PC-3 (cell line): Measurements from ENCODE around the gene NPSR1.

Source experiments
- EZH2 ChIP-seq: fragments of 300-600 bp; sonication (generic); IDR thresholded peaks from one replicate; pipeline ENCODE4 v1.6.1; 2017; ENCODE audit warnings: antibody characterized with exemption, mild to moderate bottlenecking, low read length; ENCODE audit not compliant: unreplicated experiment
- EZH2phosphoT487 ChIP-seq: fragments of 300-600 bp; sonication (generic); IDR thresholded peaks from 2 replicates; pipeline ENCODE4 v1.6.1; 2018; ENCODE audit warnings: mild to moderate bottlenecking, antibody characterized with exemption, low read length, borderline replicate concordance
- TF ChIP-seq, protein P1 (sequence below): fragments of 300-600 bp; sonication (generic); conservative IDR thresholded peaks from 2 replicates; pipeline ENCODE4 v1.5.1; 2017; ENCODE audit warnings: antibody characterized with exemption, low read depth, mild to moderate bottlenecking, low read length

DNA sequence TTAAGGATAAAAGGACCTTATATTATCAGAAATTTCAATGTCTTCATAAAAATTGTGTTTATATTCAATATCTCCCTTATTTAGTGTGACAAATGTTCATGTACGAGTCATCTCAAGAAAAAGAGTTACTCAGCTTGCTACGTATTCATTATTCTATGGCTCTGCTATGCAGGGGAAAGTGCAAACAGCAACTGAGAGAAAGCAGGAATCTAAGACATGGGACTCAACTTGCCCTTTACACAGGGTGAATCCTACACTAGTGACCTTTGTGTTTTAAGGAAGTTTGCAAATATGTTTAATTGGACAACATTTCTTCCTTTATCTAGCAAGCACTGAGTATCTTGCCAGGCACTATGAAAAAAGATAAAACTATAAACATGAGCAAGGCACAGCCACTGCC is 104.7 kb downstream of the NPSR1 start:
- TF ChIP-seq, protein P1, sequence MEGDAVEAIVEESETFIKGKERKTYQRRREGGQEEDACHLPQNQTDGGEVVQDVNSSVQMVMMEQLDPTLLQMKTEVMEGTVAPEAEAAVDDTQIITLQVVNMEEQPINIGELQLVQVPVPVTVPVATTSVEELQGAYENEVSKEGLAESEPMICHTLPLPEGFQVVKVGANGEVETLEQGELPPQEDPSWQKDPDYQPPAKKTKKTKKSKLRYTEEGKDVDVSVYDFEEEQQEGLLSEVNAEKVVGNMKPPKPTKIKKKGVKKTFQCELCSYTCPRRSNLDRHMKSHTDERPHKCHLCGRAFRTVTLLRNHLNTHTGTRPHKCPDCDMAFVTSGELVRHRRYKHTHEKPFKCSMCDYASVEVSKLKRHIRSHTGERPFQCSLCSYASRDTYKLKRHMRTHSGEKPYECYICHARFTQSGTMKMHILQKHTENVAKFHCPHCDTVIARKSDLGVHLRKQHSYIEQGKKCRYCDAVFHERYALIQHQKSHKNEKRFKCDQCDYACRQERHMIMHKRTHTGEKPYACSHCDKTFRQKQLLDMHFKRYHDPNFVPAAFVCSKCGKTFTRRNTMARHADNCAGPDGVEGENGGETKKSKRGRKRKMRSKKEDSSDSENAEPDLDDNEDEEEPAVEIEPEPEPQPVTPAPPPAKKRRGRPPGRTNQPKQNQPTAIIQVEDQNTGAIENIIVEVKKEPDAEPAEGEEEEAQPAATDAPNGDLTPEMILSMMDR: no peak
- TF ChIP-seq EZH2 (no peak), EZH2phosphoT487 (no peak)
